Renal cortex interstitium (tissue), 11 donors: ENCODE results near the gene ZNF296. TPM values are rescaled to one million over a fixed set of nuclear protein-coding genes. Genes with fewer than 3 reads are reported as not detected.
A peak's percentile ranks its signal among the peaks of the same experiment; 100 is the strongest.

Experiments used
- DNase-seq, 11 donors: peaks; one replicate each; pipeline ENCODE4 v3.0.0-alpha.2; 2013; ENCODE audit warnings: low read depth in 9 of 11, low spot score in 4 of 11; ENCODE audit errors: extremely low read depth in 1 of 11
- polyA plus RNA-seq, 3 donors: library from polyadenylated mRNA; unstranded; fragments of 120-200 nt; gene quantifications; one replicate each; pipeline ENCODE4 v1.2.1, GENCODE V29; 2013; ENCODE audit not compliant: insufficient read length in 3 of 3

The ZNF296 gene
- polyA plus RNA-seq, 3 donors = 0.76 to 2.6 (median 1.4) TPM

GRCh38 chr19:45041125-45041524 is 35.2 kb downstream of the ZNF296 start:
- DNase-seq = no peak

- no peak for DNase-seq
These were observed 36.1 kb downstream of the ZNF296 start for GRCh38 chr19:45040059-45040771.

DNA sequence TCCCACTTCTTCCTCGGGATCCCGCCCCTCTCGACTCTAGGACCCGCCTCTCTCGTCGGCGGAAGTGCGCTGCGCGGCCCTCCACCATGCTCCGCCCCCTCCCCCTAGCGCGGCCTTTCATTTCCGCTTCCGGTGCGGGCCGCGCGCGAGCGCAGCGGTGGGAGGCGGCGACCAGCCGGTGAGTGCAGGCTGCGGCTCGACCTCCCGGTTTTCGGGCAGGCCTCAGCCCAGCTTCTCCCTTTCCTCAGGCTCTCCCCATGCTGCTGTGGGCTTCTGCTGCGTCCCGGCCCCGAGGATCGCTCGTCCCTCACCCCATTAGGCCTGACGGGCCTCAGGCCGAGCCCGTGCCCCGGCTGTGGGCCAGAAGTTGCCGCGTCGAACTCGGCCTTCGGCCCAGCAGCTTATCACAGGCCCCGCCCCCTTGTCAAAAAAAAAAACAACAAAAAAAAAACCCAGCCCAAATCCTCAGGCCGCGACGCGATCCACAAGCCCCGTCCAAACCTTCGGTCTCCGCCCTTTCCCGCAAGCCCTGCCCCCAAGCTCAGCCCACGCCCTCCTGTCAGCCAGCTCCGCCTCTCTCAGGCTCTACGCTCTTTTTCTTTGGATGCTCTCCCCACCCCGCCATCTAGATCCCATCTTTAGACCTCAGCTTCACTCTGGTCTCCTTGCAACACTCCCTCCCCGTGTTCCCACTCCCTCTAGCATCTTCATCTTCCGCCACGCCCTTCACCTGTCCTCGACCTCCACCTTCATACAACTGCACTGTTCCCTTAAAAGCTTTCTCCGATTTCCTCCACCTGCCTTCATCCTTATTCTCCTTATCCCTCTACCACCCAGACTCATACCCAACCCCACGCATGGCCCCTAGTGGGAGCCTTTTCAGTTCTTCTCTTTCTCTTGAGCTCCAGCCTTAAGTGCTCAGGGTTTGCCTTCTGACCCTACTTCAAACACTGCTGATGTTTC is 37.1 kb downstream of the ZNF296 start, which contains the start of gene CLASRP:
CLASRP (plus strand) TSS at position 115 of the 963 bp plus-strand sequence. CDS start 1,168 bp downstream, outside the sequence.
- DNase-seq = peak; percentile 69 to 91 (median 86)

GRCh38 chr19:45037393-45038169 is 38.7 kb downstream of the ZNF296 start:
- DNase-seq = no peak

DNA sequence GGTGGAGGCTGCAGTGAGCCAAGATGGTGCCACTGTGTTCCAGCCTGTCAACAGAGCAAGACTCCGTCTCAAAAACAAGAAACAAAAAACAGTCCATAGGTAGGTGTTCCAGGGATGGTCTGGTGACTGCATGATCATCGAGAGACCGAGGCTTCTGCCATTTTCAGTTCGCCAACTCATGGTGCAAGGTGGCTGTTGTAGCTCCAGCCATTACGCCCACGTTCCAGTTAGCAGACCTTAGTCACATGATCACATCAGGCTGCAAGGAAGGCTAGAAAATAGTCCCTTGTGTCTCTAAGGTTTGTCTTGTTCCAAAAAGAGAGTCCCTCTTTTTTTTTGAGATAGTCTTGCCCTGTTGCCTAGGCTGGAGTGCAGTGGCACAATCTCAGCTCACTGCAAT is 40.5 kb downstream of the ZNF296 start:
- DNase-seq = no peak

- no peak for DNase-seq
These were observed 43.9 kb downstream of the ZNF296 start for GRCh38 chr19:45032421-45032820.

- no peak for DNase-seq
These were observed 45.5 kb downstream of the ZNF296 start for GRCh38 chr19:45030825-45031224.

DNA sequence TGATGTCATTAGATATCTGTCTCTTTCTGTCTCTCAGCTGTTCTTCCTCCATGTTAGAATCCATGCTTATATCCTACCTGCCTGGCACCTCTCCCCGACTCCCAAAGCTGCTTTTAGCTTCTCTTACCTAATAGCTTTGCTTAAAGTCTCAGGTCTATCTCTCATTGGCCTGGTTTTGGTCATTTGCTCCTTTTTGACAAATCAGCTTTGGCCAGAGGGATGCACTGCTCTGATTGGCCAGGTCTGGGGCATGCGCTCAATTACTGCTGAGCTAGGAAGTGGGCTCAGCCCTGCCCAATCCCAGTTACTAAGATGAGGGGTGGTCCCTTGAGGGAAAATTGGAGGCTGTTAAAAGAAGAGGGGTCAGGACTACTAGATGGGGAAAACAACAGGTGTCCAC is 48.9 kb downstream of the ZNF296 start:
- no peak for DNase-seq

- no peak for DNase-seq
These were observed 51.0 kb downstream of the ZNF296 start for GRCh38 chr19:45025264-45025663.

DNA sequence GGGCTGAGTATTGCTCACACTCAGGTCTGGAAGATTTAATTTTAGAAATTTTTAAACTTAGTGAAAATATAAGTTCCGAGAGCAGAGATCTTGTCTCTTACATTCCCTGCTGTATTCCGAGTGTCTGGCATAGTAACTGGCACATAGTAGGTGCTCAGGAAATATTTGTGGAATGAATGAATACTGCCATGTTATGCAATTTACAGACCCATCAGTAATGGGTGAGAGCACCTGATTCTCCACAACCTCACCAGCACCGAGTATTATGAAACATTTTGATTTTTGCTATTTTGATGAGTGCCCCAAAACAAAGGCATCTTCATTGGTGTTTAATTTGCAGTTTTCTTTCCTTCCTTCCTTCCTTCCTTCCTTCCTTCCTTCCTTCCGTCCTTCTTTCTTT is 53.2 kb downstream of the ZNF296 start:
- no peak for DNase-seq

DNA sequence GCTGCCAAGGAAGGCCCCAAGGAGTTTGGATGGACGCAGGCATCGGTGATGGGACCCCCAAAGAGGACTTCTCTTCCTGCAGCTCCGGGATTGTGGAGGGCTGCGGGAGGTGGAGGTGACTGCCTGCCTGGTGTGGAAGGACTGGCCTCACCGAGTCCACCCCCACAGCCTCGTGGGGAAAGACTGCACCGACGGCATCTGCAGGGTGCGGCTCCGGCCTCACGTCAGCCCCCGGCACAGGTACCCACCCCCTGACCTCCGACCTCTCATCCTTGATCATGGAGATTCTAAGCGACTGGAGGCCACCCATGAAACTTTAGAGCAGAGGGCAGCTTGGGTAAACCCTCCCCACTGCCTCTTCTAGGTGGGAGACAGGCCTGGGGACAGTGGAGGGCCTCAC is 54.3 kb downstream of the ZNF296 start:
- DNase-seq = no peak

Other genes starting within 250 kb of the ZNF296 start
- gene NECTIN2, start 230.2 kb downstream of the ZNF296 start, polyA plus RNA-seq = 100 to 1,000 TPM; 152 to 171 (median 163) TPM
- gene TOMM40, start 185.2 kb downstream of the ZNF296 start, polyA plus RNA-seq = 10 to 100 TPM; 38.5 to 53.5 (median 46.5) TPM
- gene APOE, start 170.7 kb downstream of the ZNF296 start, polyA plus RNA-seq = 100 to 1,000 TPM; 280 to 456 (median 412) TPM
- gene APOC1, start 161.9 kb downstream of the ZNF296 start, polyA plus RNA-seq = 10 to 100 TPM; 11.1 to 13.2 (median 11.4) TPM
- not detected for gene APOC4, start 134.2 kb downstream of the ZNF296 start, polyA plus RNA-seq
- 10 to 100 TPM; 13.6 to 16.6 (median 13.7) TPM for gene APOC2, start 130.4 kb downstream of the ZNF296 start, polyA plus RNA-seq
- 100 to 1,000 TPM; 113 to 136 (median 125) TPM for gene CLPTM1, start 121.1 kb downstream of the ZNF296 start, polyA plus RNA-seq
- 1 to 10 TPM; 4.0 to 7.8 (median 6.2) TPM for gene RELB, start 75.0 kb downstream of the ZNF296 start, polyA plus RNA-seq
- 10 to 100 TPM; 65.0 to 86.5 (median 69.1) TPM for gene CLASRP, start 37.4 kb downstream of the ZNF296 start, polyA plus RNA-seq
- 10 to 100 TPM; 17.8 to 25.9 (median 22.6) TPM for gene GEMIN7, start 2.8 kb upstream of the ZNF296 start, polyA plus RNA-seq
- 10 to 100 TPM; 23.3 to 39.5 (median 32.4) TPM for gene PPP1R37, start 16.7 kb upstream of the ZNF296 start, polyA plus RNA-seq
- under 1 TPM; 0.09 to 0.38 (median 0.13) TPM for gene NKPD1, start 84.5 kb upstream of the ZNF296 start, polyA plus RNA-seq
- 10 to 100 TPM; 29.4 to 46.9 (median 44.5) TPM for gene TRAPPC6A, start 101.8 kb upstream of the ZNF296 start, polyA plus RNA-seq
- gene BLOC1S3, start 102.3 kb upstream of the ZNF296 start, polyA plus RNA-seq = 10 to 100 TPM in 2 of 3 donors, 1 to 10 TPM in 1; 9.1 to 10.5 (median 10.4) TPM
- 10 to 100 TPM in 2 of 3 donors, 1 to 10 TPM in 1; 6.1 to 13.1 (median 12.3) TPM for gene EXOC3L2, start 168.9 kb upstream of the ZNF296 start, polyA plus RNA-seq
- gene MARK4, start 174.8 kb upstream of the ZNF296 start, polyA plus RNA-seq = 10 to 100 TPM; 39.0 to 43.3 (median 42.4) TPM
- 1 to 10 TPM in 1 of 3 donors, under 1 TPM in 2; 0.42 to 1.6 (median 0.50) TPM for gene CKM, start 246.4 kb upstream of the ZNF296 start, polyA plus RNA-seq